Central memory CD8-positive, alpha-beta T cell (primary cell): ENCODE results near the gene PRPSAP1.
"Not testable (repeated sequence)": the region's sequence is repeated elsewhere in the genome, so short reads cannot be mapped to it uniquely, and the experiment has no call there.

Experiments used
- ATAC-seq: fragments of 150-1000 bp; cut with Tn5 transposase; replicated peaks from 2 replicates; pipeline ENCODE4 v1.10.0; 2022; ENCODE audit warnings: mild to moderate bottlenecking, moderate FRiP score, moderate number of reproducible peaks; ENCODE audit not compliant: poor library complexity, severe bottlenecking; ENCODE audit errors: extremely low read depth
- DNase-seq, 2 donors: peaks; one replicate each; pipeline ENCODE4 v3.0.0; 2021; ENCODE audit warnings: low spot score in 2 of 2
- H3K27ac Mint-ChIP-seq: one replicate; pipeline ENCODE4 v1.8.0; 2022; ENCODE audit warnings: low read depth, mild to moderate bottlenecking, moderate library complexity, mixed read lengths
- H3K27me3 Mint-ChIP-seq: one replicate; pipeline ENCODE4 v1.8.0; 2022; ENCODE audit warnings: mixed read lengths
- H3K36me3 Mint-ChIP-seq: one replicate; pipeline ENCODE4 v1.8.0; 2022; ENCODE audit warnings: mild to moderate bottlenecking, moderate library complexity, mixed read lengths; ENCODE audit not compliant: insufficient read depth
- H3K4me1 Mint-ChIP-seq: one replicate; pipeline ENCODE4 v1.8.0; 2022; ENCODE audit warnings: mixed read lengths
- H3K4me3 Mint-ChIP-seq: one replicate; pipeline ENCODE4 v1.8.0; 2022; ENCODE audit warnings: mild to moderate bottlenecking, moderate library complexity, mixed read lengths
- H3K9me3 Mint-ChIP-seq: one replicate; pipeline ENCODE4 v1.8.0; 2022; ENCODE audit warnings: mixed read lengths

PRPSAP1 gene

GRCh38 chr17:76314392-76315227 is 39.1 kb downstream of the PRPSAP1 start:
- Mint-ChIP-seq H3K9me3 (no peaks in the 10 kb centered on the region), H3K36me3 (peaks cover 28% of the 10 kb centered on the region), H3K4me1 (no peaks in the 10 kb centered on the region), H3K27me3 (no peaks in the 10 kb centered on the region), H3K4me3 (no peak overlapping the region), H3K27ac (peak overlapping the region; percentile 49)
- DNase-seq (no peak), ATAC-seq (no peak)

DNA sequence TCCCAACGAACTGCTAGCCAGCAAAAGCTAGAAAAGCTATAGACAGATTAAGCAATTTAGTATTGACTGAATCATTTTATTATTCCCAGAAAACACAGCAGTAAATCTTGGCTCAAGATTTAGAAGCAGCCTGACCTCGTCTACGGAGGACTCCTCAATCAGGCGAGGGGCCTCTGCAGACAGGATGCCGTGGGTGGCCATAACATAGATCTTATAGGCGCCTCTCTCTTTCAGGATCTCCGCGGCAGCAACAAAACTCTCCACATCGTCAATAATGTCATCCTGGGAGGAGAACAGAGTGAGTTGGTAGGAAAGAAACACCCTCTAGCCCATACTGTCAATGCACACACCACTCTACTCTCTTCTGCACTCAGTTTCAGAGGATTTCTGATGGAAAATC is 41.0 kb downstream of the PRPSAP1 start:
- H3K9me3 Mint-ChIP-seq: no peaks in the 10 kb centered on the region
- DNase-seq: no peak
- ATAC-seq: no peak
- H3K27ac Mint-ChIP-seq: no peak overlapping the region
- no peaks in the 10 kb centered on the region for H3K4me1 Mint-ChIP-seq
- no peak overlapping the region for H3K4me3 Mint-ChIP-seq
- H3K36me3 Mint-ChIP-seq: peaks cover 25% of the 10 kb centered on the region
- no peaks in the 10 kb centered on the region for H3K27me3 Mint-ChIP-seq

DNA sequence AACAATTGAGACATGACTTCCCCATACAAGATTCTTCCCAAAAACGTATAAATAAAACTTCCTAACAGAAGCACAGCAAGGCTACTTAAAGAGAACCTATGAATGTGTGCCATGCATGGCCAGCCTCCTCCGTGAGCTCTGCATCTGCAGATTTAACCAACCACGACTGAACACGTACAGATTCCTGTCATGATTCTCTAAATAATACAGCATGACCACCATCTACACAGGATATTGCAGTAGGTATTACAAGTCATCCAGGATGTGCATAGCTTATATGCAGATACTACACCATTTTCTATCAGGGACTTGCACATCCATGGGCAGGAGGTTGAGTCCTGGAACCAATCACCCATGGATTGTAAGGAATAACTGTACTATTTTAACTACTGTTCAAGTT is 44.3 kb downstream of the PRPSAP1 start:
- no peak for ATAC-seq
- Mint-ChIP-seq H3K27ac (no peak overlapping the region), H3K4me3 (no peak overlapping the region), H3K36me3 (peaks cover 15% of the 10 kb centered on the region), H3K27me3 (no peaks in the 10 kb centered on the region), H3K4me1 (no peaks in the 10 kb centered on the region), H3K9me3 (no peaks in the 10 kb centered on the region)
- no peak for DNase-seq

- H3K36me3 Mint-ChIP-seq: peaks cover 11% of the 10 kb centered on the region
- no peaks in the 10 kb centered on the region for H3K4me1 Mint-ChIP-seq
- DNase-seq (no peak), ATAC-seq (no peak)
- H3K27me3 Mint-ChIP-seq: no peaks in the 10 kb centered on the region
- H3K4me3 Mint-ChIP-seq: no peak within 1 kb of the TSS
- no peak within 1 kb of the TSS for H3K27ac Mint-ChIP-seq
- no peaks in the 10 kb centered on the region for H3K9me3 Mint-ChIP-seq
Observed at GRCh38 chr17:76307966-76308338, 45.8 kb downstream of the PRPSAP1 start, which contains the start of gene QRICH2. Gene QRICH2 (minus strand): TSS chr17:76308276. CDS start chr17:76307998, 278 bp downstream.

DNA sequence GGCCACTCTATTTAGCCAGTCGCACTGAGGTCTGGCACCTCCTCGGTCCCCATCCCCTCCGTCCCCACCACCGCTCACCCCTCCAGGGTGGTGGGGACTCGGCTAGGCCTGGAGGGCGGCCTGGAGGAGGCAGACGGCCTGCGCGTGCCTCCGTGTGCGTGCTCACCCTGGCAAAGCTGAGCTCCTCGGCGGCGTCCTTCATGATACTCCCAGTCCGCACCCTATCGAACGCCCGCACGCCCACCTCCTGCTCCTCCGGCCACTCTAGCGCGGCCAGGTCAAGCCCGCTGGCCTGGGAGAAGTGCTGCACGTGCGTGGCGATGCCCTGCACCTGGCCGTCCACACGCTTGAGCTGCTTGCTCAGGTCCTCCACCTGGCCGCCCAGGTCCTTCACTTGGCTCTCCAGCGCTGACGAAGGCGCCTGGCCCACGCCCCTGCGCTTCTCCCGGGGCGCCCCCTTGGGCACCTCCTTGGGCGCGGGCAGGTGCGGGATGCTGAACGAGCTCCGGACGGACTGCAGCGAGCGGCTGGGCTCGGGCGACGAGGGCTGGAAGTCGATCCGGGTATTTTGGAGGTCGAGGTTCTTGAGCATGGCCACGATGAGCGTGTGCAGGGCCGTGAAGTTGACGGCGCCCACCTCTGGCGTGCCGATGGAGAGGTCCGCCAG is 46.3 kb downstream of the PRPSAP1 start:
- H3K27ac Mint-ChIP-seq: no peak overlapping the region
- no peaks in the 10 kb centered on the region for H3K4me1 Mint-ChIP-seq
- H3K36me3 Mint-ChIP-seq: peaks cover 9% of the 10 kb centered on the region
- no peak for DNase-seq
- H3K4me3 Mint-ChIP-seq: no peak overlapping the region
- no peak for ATAC-seq
- H3K9me3 Mint-ChIP-seq: no peaks in the 10 kb centered on the region
- no peaks in the 10 kb centered on the region for H3K27me3 Mint-ChIP-seq

DNA sequence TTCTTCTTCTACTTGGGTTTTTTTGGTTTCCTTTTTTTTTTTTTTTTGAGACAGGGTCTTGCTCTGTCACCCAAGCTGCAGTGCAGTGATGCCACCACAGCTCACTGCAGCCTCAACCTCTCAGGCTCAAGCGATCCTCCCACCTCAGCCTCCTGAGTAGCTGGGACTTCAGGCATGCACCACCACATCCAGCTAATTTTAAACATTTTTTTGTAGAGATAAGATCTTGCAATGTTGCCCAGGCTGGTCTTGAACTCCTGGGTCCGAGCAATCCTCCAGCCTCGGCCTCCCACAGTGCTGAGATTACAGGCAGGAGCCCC is 48.6 kb downstream of the PRPSAP1 start:
- DNase-seq, H3K27me3 Mint-ChIP-seq, H3K27ac Mint-ChIP-seq, H3K36me3 Mint-ChIP-seq, ATAC-seq, H3K4me1 Mint-ChIP-seq, H3K9me3 Mint-ChIP-seq, H3K4me3 Mint-ChIP-seq: not testable (repeated sequence)

GRCh38 chr17:76304226-76305134 is 49.2 kb downstream of the PRPSAP1 start:
- Mint-ChIP-seq H3K27ac (no peak overlapping the region), H3K36me3 (peaks cover 1% of the 10 kb centered on the region), H3K27me3 (no peaks in the 10 kb centered on the region), H3K9me3 (no peaks in the 10 kb centered on the region), H3K4me3 (no peak overlapping the region), H3K4me1 (no peaks in the 10 kb centered on the region)
- no peak for ATAC-seq
- no peak for DNase-seq

DNA sequence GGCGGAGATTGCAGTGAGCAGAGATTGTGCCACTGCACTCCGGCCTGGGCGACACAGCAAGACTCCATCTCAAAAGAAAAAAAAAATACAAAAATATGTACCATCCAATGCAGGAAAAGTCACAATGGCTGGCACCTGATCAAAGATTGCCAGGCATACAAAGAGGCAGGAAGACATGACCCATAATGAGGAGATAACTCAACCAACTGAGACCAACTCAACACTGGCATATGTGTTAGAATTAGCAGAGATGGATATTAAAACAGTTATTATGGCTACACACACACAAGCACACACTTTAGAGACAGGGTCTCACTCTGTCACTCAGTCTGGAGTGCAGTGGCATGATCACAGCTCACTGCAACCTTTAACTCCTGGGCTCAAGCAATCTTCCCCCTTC is 56.3 kb downstream of the PRPSAP1 start:
- H3K4me1 Mint-ChIP-seq: no peaks in the 10 kb centered on the region
- H3K9me3 Mint-ChIP-seq: no peaks in the 10 kb centered on the region
- no peak overlapping the region for H3K4me3 Mint-ChIP-seq
- ATAC-seq (no peak), DNase-seq (no peak)
- no peak overlapping the region for H3K27ac Mint-ChIP-seq
- H3K27me3 Mint-ChIP-seq: no peaks in the 10 kb centered on the region
- no peaks in the 10 kb centered on the region for H3K36me3 Mint-ChIP-seq

DNA sequence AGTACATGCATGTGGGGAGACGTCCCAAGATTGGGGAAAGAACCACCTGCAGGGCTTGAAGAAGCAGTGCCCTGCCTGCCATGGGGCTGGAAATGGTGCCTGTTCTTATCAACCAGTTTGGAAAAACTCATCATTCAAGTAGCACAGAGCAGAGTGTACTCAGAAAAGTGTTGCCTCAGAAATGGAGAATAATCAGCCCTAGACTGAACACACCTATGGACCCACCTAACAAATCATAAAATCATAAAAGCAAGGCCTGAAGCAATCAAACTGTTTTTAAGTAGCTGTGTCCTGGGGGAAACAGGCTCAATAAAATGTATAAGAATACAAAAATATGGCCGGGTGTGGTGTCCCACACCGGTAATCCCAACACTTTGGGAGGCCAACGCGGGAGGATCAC is 56.8 kb downstream of the PRPSAP1 start:
- Mint-ChIP-seq H3K27ac (no peak overlapping the region), H3K36me3 (no peaks in the 10 kb centered on the region), H3K9me3 (no peaks in the 10 kb centered on the region), H3K4me1 (no peaks in the 10 kb centered on the region), H3K27me3 (no peaks in the 10 kb centered on the region), H3K4me3 (no peak overlapping the region)
- ATAC-seq (no peak), DNase-seq (no peak)

GRCh38 chr17:76296186-76296585 is 57.5 kb downstream of the PRPSAP1 start:
- ATAC-seq (no peak), DNase-seq (no peak)
- H3K36me3 Mint-ChIP-seq: peaks cover 1% of the 10 kb centered on the region
- no peaks in the 10 kb centered on the region for H3K9me3 Mint-ChIP-seq
- H3K4me3 Mint-ChIP-seq: no peak overlapping the region
- H3K4me1 Mint-ChIP-seq: no peaks in the 10 kb centered on the region
- no peak overlapping the region for H3K27ac Mint-ChIP-seq
- H3K27me3 Mint-ChIP-seq: no peaks in the 10 kb centered on the region

GRCh38 chr17:76293106-76293505 is 60.6 kb downstream of the PRPSAP1 start:
- no peaks in the 10 kb centered on the region for H3K9me3 Mint-ChIP-seq
- no peak overlapping the region for H3K4me3 Mint-ChIP-seq
- no peak overlapping the region for H3K27ac Mint-ChIP-seq
- no peaks in the 10 kb centered on the region for H3K27me3 Mint-ChIP-seq
- H3K36me3 Mint-ChIP-seq: peaks cover 1% of the 10 kb centered on the region
- ATAC-seq: no peak
- DNase-seq: no peak
- H3K4me1 Mint-ChIP-seq: no peaks in the 10 kb centered on the region

DNA sequence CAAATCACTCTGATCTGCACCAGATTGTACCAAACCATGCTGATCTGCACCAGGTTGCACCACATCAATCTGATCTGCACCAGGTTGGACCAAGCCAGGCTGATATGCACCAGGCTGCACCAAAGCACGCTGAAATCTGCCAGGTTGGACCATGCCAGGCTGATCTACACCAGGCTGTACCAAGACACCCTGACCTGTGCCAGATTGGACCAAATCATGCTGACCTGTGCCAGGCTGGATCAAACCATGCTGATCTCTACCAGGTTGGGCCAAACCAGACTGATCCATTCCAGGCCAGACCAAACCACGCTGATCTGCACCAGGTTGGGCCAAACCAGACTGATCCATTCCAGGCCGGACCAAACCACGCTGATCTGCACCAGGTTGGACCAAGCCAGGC is 61.1 kb downstream of the PRPSAP1 start:
- Mint-ChIP-seq H3K4me3 (no peak overlapping the region), H3K9me3 (no peaks in the 10 kb centered on the region), H3K36me3 (peaks cover 1% of the 10 kb centered on the region), H3K27me3 (no peaks in the 10 kb centered on the region), H3K4me1 (no peaks in the 10 kb centered on the region), H3K27ac (no peak overlapping the region)
- DNase-seq: no peak
- ATAC-seq: no peak
